Fibroblast of lung (primary cell): ENCODE results near the gene PIANP. TPM values are rescaled to one million over a fixed set of nuclear protein-coding genes. Genes with fewer than 3 reads are reported as not detected.

ENCODE experiments used
- DNase-seq, 2 donors: peaks; one replicate each; pipeline versions ENCODE4 v3.0.0 to v3.0.0-alpha.2; 2010; ENCODE audit warnings: low read depth in 2 of 2
- H2AFZ ChIP-seq: 2 replicates; pipeline ENCODE4 v1.5.1; 2012; ENCODE audit warnings: low read length, control low read depth, inconsistent platforms
- H3K27ac ChIP-seq: 2 replicates; pipeline ENCODE4 v1.5.1; 2011; ENCODE audit warnings: low read length, control low read depth; ENCODE audit not compliant: insufficient read depth
- H3K27me3 ChIP-seq: 2 replicates; pipeline ENCODE4 v1.5.1; 2011; ENCODE audit warnings: mild to moderate bottlenecking, low read length; ENCODE audit not compliant: control insufficient read depth, insufficient read depth
- H3K36me3 ChIP-seq: 2 replicates; pipeline ENCODE4 v1.5.1; 2011; ENCODE audit warnings: low read length; ENCODE audit not compliant: control insufficient read depth, insufficient read depth
- H3K4me1 ChIP-seq: 2 replicates; pipeline ENCODE4 v1.5.1; 2011; ENCODE audit warnings: low read length; ENCODE audit not compliant: control insufficient read depth, insufficient read depth; ENCODE audit errors: extremely low read depth
- H3K4me2 ChIP-seq: 2 replicates; pipeline ENCODE4 v1.5.1; 2011; ENCODE audit warnings: low read length, control low read depth; ENCODE audit not compliant: insufficient read depth; ENCODE audit errors: extremely low read depth
- H3K4me3 ChIP-seq, 4 experiments: fragments of 200-600 bp in 1 of 4; sonication (generic) in 1 of 4; replicated peaks in 1 of 4; 2 replicates each; pipeline ENCODE4 v1.5.1; 2011 to 2016; ENCODE audit warnings: low read length in 4 of 4, low read depth in 3 of 4, mild to moderate bottlenecking in 3 of 4, control low read depth in 2 of 4, inconsistent platforms in 1 of 4, mixed read lengths in 1 of 4; ENCODE audit not compliant: insufficient read depth in 1 of 4; ENCODE audit errors: control extremely low read depth in 1 of 4
- H3K79me2 ChIP-seq: 2 replicates; pipeline ENCODE4 v1.5.1; 2012; ENCODE audit warnings: mild to moderate bottlenecking, low read length, inconsistent platforms; ENCODE audit not compliant: control insufficient read depth, insufficient read depth
- H3K9ac ChIP-seq: 2 replicates; pipeline ENCODE4 v1.5.1; 2011; ENCODE audit warnings: mild to moderate bottlenecking, low read length, control low read depth; ENCODE audit not compliant: insufficient read depth
- H3K9me3 ChIP-seq: 2 replicates; pipeline ENCODE4 v1.5.1; 2012; ENCODE audit warnings: low read depth, low read length; ENCODE audit not compliant: control insufficient read depth, insufficient read depth
- H4K20me1 ChIP-seq: 2 replicates; pipeline ENCODE4 v1.5.1; 2011; ENCODE audit warnings: low read length; ENCODE audit not compliant: control insufficient read depth, insufficient read depth; ENCODE audit errors: extremely low read depth
- EZH2 ChIP-seq: IDR thresholded peaks from 2 replicates; pipeline ENCODE4 v1.5.1; 2012; ENCODE audit warnings: low read length, control low read depth, mild to moderate bottlenecking; ENCODE audit errors: missing control alignments
- polyA plus RNA-seq, 2 donors: library from polyadenylated mRNA; depleted of rRNA in 1 of 2; stranded (reverse) in 1 of 2; unstranded in 1 of 2; fragments of >200 nt; gene quantifications; 2 replicates each; pipeline ENCODE4 v1.2.1, GENCODE V29; 2011 to 2012; ENCODE audit warnings: missing spikeins in 1 of 2
- total RNA-seq: library from RNA; depleted of rRNA; stranded (reverse); fragments of >200 nt; gene quantifications from 2 replicates; pipeline ENCODE4 v1.2.1, GENCODE V29; 2014
- TF ChIP-seq, protein P1 (sequence below), 2 donors: IDR thresholded peaks in 1 of 2; conservative IDR thresholded peaks in 1 of 2; 1 replicate in 1 of 2; 2 replicates in 1 of 2; pipeline ENCODE4 v1.5.1; 2011 to 2012; ENCODE audit warnings: low read length in 2 of 2, control low read depth in 1 of 2, inconsistent platforms in 1 of 2, low read depth in 1 of 2, mild to moderate bottlenecking in 1 of 2

PIANP gene
- total and polyA plus RNA-seq, 2 donors (not counting 1 experiment from before 2014, with no cell fraction given) = 0.17 to 0.49 TPM

DNA sequence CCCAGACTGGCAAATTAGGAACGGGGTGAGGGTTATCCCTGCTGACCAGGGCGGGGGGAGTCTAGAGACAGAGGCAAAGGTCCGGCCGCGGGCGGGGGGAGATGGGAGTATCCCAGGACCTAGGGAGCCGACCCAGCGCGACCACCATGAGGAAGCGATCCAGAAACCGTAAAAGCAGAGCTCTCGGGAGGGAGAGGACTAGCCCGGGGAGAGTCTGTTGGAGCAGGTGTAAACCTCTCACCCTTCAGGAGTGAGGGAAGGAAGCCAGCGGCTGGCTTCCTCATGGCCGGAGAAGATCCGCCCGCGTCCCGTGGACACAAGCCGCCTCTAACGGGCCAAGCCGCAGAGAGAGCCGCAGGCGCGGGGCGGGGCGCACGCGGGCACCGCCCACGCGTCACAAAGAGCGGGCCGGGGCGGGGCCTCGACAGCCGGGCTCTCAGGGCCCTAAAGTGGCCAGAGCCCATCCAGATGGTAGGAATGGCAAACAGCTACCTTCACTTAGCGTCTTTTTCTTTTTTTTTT, 53.5 kb downstream of the PIANP start, which contains the start of gene ACRBP:
TSS of gene ACRBP (minus strand) at position 350 of the 522 bp plus-strand sequence. CDS start at position 284, 66 bp downstream.
- H2AFZ ChIP-seq = no peak within 1 kb of the TSS
- no peaks in the 10 kb centered on the region for H4K20me1 ChIP-seq
- H3K4me3 ChIP-seq = peak within 1 kb of the TSS in 2 of 4 experiments; percentile 35 to 49
- H3K27ac ChIP-seq = no peak within 1 kb of the TSS
- H3K27me3 ChIP-seq = peaks cover under 1% of the 10 kb centered on the region
- H3K79me2 ChIP-seq = no peaks in the 10 kb centered on the region
- no peak within 1 kb of the TSS for H3K9ac ChIP-seq
- H3K9me3 ChIP-seq = no peaks in the 10 kb centered on the region
- peak; percentile 43 to 61 for DNase-seq
- no peak for TF ChIP-seq EZH2
- TF ChIP-seq, protein P1, sequence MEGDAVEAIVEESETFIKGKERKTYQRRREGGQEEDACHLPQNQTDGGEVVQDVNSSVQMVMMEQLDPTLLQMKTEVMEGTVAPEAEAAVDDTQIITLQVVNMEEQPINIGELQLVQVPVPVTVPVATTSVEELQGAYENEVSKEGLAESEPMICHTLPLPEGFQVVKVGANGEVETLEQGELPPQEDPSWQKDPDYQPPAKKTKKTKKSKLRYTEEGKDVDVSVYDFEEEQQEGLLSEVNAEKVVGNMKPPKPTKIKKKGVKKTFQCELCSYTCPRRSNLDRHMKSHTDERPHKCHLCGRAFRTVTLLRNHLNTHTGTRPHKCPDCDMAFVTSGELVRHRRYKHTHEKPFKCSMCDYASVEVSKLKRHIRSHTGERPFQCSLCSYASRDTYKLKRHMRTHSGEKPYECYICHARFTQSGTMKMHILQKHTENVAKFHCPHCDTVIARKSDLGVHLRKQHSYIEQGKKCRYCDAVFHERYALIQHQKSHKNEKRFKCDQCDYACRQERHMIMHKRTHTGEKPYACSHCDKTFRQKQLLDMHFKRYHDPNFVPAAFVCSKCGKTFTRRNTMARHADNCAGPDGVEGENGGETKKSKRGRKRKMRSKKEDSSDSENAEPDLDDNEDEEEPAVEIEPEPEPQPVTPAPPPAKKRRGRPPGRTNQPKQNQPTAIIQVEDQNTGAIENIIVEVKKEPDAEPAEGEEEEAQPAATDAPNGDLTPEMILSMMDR (conservative IDR thresholded peaks at IDR 0.05 in 1 of 2, IDR thresholded peaks at IDR 0.05 in 1 of 2; ENCODE audit: low read depth in 1 of 2, low read length in 2 of 2) = no peak
- H3K4me1 ChIP-seq = no peaks in the 10 kb centered on the region
- H3K4me2 ChIP-seq = peak within 1 kb of the TSS; percentile 46
- peaks cover 6% of the 10 kb centered on the region for H3K36me3 ChIP-seq

DNA sequence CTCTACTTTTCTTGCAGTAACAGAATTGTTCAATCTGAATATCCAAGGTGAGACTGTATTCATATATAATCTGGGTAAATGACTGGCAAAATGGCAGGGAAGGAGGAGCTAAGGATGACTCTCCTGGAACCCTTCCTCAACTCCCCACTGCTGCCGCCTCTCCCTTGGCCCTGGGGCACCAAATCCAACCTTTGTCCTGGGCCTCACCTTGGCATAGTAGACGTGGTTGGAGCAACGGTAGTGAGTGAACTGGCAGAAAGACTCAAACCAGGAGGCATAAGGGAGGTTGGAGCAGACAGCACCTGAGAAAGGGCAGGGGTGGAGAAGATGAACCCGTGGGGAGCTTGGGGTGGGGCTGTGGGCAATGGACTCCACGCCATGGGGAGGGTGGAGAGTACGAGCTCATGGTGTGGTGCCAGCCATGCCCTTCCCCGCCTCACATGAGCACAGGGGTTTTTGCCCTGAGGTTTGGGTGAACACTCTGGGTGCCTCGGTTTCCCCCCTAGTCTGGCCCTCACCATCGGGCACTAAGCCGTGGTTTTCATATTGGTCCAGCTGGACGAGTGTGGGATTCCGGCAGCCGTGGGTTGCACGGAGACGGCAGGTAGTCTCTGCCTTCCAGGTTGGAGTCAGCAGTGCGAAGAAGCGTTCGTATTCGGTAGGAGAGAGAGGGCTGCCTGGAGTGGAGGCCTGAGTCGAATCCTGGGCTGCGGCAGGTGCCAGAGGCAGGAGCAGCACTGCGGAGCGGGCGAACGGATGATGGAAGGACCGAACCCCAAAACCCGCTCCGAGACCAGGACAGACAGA, 54.1 kb downstream of the PIANP start:
- Histone ChIP-seq H3K79me2 (no peaks in the 10 kb centered on the region), H3K27ac (no peak overlapping the region), H3K4me2 (peak overlapping the region; percentile 46), H2AFZ (no peak overlapping the region), H3K9ac (no peak overlapping the region), H4K20me1 (no peaks in the 10 kb centered on the region), H3K4me3 (peak overlapping the region in 2 of 4 experiments; percentile 35 to 49), H3K36me3 (peaks cover 5% of the 10 kb centered on the region), H3K27me3 (peaks cover 5% of the 10 kb centered on the region), H3K9me3 (no peaks in the 10 kb centered on the region), H3K4me1 (no peaks in the 10 kb centered on the region)
- DNase-seq = no peak
- TF ChIP-seq, protein P1 (conservative IDR thresholded peaks at IDR 0.05 in 1 of 2, IDR thresholded peaks at IDR 0.05 in 1 of 2; ENCODE audit: low read depth in 1 of 2, low read length in 2 of 2) = no peak
- TF ChIP-seq EZH2 = no peak

DNA sequence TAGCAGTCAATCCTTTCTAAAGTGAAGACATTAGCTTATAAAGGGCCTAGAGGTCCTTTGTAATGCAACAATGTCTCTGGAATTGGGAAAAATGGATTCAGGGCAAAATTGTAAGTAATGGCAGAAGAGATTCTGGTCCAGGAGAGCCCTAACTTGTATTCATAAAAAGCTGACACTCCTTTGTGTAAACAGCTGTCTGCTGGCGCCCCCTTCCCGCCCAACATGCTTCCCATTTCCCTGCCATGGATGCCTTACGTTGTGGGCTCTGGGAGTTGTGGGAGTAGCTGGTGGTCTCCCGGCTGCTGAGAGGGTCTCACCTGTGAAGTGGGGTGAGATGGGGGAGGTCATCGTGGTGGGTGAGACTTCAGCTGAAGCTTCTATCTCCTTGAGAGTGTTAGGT, 55.7 kb downstream of the PIANP start:
- no peak overlapping the region for H3K4me3 ChIP-seq
- H2AFZ ChIP-seq = no peak overlapping the region
- no peak overlapping the region for H3K9ac ChIP-seq
- H3K79me2 ChIP-seq = no peaks in the 10 kb centered on the region
- no peaks in the 10 kb centered on the region for H3K9me3 ChIP-seq
- no peak overlapping the region for H3K4me2 ChIP-seq
- peaks cover 2% of the 10 kb centered on the region for H3K36me3 ChIP-seq
- H3K27me3 ChIP-seq = peaks cover 5% of the 10 kb centered on the region
- TF ChIP-seq, protein P1 (conservative IDR thresholded peaks at IDR 0.05 in 1 of 2, IDR thresholded peaks at IDR 0.05 in 1 of 2; ENCODE audit: low read depth in 1 of 2, low read length in 2 of 2) = peak in 1 of 2 donors; percentile 26
- no peak for TF ChIP-seq EZH2
- no peak for DNase-seq
- no peaks in the 10 kb centered on the region for H3K4me1 ChIP-seq
- H4K20me1 ChIP-seq = no peaks in the 10 kb centered on the region
- H3K27ac ChIP-seq = no peak overlapping the region
